GM18502 (cell line): ENCODE measurements around the gene TDRD12.

Experiments
- ATAC-seq: cut with Tn5 transposase; IDR thresholded peaks from one replicate; pipeline ENCODE4 v1.9.1; 2021; ENCODE audit warnings: mild to moderate bottlenecking; ENCODE audit not compliant: unreplicated experiment, poor library complexity

TDRD12 gene

DNA sequence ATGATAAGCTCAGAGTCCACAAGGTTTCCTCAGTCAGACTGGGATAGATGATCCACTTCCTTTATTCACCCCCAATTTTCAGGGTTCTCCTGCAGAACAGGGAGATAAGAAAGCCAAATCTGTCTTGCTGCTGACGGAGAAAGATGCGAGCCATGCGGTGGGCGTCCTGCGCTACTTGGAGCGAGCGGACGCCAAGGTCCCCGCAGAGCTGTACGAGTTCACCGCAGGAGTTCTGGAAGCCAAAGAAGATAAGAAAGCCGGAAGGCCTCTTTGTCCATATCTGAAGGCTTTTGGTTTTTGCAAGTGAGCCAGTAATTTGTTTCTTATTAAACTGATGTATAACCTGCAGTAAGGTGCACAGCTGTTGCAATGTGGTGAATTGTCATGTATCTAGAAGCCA, 83.3 kb downstream of the TDRD12 start:
- no peak for ATAC-seq

DNA sequence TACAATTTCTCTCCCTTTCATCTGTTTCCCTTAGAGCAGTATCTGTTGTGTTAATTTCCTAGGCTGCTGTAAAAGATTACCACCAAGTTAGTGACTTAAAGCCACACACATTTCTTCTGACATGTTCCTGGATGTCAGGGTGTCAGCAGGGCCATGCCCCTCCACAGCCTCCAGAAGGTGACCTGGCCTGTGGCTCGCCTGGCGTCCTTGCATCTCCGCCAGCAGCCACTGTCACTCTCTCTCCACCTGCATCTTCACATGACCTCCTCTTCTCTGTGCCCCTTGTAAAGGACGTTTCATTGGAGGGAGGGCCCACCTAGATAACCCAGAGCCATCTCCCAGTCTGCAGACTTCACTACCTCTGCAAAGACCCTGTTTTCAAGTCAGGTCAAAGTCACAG, 88.7 kb downstream of the TDRD12 start:
- ATAC-seq = no peak

DNA sequence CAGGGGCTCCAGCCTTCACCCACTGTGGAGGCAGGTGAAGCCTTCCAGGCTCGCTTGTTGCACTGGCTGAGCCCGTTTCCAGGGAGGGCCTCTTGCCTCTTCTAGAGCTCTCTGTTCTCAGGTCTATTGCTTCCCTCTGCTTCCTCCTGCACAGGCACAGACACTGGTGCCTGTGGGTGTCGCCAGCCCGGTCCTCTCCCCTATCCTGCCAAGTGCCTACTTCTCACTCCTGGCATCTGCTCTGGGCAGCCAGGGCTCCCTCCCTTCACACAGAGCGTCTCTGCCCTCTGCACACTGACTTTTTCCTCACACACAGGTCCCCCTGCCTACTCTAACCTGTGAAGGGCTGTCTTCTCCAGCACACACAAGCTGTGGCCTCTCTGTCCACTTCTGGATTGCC, 89.7 kb downstream of the TDRD12 start:
- ATAC-seq = peak; percentile 34

DNA sequence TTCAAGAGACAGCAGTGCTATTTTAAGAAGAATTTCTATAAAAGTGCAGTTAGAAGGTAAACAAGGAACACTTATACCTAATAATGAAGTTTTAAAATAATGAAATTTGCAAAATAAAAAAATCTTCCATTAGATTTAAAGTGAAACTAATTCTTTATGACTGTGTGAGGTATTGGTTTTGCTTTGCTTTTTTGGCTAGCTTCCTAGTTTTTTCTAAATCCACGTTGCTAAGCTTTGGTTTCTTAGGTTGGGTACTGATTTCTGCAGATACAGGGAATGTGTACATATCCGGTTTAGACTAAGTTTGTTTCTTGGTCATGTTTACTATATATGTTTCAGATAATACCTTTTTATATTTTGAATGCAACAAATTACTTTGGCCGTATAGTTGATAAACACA, 90.2 kb downstream of the TDRD12 start:
- peak; percentile 48 for ATAC-seq

DNA sequence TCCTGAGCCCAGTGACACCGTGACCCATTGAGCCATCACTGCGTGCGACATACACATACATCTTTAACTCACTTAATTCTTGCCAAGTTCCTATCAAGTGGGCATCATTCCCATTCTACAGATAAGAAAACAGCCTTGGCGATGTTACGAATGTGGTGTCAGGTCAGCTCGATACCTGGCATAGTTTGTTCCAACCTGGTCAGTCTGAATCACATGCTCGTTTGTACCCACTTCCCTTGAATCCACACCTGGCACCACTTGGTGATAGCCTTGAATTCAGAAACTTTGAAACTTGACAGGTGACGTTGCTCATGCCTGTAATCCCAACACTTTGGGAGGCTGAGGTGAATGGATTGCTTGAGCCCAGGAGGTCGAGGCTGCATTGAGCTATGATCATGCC, 90.9 kb downstream of the TDRD12 start:
- ATAC-seq = no peak

DNA sequence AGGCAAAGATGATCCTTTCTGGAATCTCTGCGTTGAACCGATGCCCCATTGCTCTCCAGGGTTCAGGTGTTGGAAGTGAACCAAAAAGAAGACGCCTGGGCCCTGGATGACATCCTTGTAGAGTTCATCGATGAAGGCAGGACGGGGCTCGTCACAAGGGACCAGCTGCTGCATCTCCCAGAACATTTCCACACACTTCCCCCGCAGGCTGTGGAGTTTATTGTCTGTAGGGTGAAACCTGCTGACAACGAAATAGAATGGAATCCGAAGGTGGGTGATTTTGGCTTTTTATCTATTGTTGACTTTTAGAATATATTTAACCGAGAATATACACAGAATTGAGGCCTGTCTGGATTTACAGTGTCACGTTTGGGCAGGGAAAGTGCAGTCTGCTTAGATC, 91.6 kb downstream of the TDRD12 start:
- no peak for ATAC-seq

DNA sequence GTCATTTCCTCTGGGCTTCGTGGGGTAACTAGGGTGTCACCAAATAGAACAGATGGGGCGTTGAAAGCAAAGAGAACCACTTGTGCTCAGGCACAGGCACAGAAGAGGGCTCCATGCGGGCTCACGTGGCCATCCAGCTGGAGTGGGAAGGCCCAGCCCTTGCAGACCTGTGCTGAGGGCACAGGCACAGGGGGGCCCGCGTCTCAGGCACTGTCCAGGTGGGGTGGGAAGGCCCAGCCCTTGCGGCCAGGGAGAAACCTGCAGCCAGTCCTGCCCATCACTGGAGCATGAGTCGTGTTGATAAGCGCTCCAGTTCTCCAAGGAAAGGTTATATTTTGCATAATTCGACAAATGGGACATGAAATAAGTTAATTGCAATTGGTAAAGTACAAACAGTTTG, 92.5 kb downstream of the TDRD12 start:
- ATAC-seq = no peak

DNA sequence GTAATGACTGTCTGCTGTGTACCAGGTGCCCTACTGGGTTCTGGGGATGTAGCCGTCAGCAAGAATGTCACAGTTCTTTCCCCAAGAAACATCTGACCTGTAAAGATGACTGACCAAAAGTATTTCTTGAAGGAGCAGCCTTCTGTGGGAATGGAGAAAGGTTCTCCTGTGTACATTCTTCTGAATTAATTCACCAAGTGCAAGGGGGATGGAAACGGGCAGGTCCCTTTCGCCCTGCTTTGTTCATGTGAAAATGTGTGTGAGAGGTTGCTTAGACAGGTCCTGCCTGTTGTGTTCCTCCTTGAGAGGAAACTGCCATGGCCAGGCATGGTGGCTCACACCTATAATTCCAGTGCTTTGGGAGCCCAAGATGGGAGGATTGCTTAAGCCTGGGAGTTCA, 93.0 kb downstream of the TDRD12 start:
- no peak for ATAC-seq

DNA sequence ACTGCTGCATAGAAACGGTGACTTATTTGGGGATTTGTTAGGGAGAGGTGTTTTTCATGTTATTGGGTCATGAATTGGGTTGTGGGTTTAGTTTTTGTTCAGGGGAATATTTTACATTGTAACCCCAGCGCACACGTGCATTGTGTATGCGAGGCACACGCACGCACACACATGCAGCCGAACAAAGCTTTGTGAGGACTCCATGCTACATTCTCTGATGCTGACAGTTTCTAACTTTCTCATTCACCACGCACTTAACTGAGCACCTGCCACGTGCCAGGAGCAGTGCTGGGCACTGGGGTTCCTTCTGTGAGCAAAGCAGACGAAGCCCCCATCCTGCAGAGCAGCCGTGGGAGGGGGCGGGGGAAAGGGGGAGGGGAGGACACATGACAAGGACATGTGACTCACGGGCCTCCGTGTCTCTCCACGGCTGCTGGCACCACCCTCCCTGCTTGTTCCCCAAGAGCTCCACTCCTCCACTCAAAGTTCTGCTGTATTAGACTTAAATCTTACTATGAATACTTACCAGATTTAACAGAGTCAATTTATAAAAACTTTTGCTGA, 94.4 kb downstream of the TDRD12 start:
- no peak for ATAC-seq

DNA sequence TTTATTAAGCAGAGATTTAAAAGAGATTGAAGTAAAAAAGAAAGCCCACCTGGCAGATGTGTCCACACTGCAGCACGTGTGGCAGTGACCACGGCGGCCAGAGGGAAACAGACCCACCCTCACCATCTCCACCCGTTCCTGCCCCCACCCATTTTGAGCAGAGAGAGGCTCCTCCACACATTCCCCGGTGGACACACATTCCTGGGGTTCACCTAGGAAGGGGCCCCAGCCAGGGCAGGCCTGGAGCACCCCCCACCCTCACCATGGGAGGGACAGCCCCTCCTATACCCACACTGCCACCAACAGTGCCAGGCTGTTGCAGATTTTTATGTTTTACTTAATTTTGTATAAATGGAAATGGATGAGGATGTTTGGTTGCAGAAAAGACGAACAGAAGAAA, 95.1 kb downstream of the TDRD12 start:
- ATAC-seq = no peak

DNA sequence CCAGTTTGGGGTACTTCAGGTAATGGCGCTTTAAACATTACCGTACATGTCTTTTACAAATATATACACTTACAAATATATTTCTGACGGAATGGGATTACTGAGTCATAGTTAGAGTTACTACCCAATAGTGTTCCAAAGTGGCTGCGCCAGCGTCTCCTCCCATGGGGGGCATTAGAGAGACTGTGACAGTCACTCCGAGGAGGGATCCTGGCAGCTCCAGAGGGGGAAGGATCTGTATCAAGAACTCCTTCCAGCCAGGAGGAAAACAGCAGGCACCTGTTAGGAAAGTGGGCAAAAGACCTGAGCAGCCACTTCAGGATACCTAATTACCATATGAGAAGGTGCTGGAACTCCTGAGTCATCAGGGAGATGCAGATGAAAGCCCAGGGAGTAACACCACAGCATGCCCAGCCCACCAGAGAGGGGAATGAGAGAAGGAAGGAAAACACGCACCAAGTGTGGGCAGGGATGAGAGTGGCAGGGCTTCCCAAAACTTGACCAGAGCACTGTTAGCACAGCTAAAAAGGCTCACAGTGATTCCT, 97.1 kb downstream of the TDRD12 start:
- no peak for ATAC-seq

DNA sequence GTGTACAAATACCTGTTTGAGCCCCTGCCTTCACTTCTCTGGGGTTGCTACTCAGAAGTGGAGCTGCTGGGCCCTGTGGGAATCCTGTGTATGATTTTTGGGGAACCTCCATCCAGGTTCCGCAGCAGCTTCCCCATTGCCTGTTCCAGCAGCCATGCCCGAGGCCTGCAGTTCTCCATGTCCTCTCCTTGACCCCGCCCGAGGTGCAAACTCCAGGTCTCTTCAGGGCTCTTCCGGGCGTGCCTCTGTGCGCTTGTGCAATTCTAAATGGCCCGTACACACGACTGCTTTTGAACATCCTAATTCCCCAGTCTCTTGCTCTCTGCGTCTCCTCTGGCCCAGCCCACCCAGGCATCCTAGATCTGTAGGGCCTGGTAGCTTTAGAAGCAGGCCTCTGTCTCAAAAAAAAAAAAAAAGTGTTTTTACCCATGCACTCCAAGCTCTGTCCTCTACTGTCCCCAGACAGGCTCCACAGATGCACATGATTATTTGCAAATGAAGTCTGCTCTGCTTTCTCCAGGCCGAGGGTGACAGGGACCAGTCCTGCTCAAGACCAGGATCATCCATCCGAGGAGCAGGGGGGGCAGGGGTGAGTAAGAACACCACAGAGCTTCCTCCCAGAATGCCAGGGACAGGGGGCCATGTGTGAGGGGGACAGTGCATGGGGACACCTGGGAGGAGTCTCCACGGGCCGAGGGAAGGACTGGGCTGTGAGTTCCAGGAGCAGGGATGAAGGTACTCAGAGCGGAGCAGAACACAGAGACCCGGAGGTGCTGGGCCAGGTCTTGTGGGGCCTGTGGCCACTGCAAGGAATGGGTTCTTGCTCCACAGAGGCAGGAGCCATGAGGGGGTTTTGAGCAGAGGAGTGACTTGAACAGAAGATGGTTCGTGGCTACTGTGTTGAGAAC, 98.3 kb downstream of the TDRD12 start:
- ATAC-seq = no peak

DNA sequence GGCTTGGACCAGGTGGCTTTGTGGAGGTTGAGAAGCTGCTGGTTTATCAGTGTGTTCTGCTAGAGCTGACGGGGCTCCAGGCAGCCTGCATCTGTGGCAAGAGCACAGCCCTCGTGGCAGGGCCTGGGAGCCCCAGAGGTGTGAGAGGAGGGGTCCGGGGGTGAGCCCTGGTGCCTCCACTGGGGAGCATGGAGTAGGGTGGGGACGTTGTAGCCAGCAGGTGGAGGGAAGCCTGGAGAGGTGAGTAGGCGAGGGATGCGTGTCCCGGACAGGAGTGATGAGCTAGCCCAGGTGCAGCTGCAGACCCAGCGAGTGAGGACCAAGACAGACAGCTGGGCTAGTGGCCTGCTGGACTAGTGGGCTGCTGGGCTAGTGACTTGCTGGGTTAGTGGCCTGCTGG, 99.0 kb downstream of the TDRD12 start:
- no peak for ATAC-seq

DNA sequence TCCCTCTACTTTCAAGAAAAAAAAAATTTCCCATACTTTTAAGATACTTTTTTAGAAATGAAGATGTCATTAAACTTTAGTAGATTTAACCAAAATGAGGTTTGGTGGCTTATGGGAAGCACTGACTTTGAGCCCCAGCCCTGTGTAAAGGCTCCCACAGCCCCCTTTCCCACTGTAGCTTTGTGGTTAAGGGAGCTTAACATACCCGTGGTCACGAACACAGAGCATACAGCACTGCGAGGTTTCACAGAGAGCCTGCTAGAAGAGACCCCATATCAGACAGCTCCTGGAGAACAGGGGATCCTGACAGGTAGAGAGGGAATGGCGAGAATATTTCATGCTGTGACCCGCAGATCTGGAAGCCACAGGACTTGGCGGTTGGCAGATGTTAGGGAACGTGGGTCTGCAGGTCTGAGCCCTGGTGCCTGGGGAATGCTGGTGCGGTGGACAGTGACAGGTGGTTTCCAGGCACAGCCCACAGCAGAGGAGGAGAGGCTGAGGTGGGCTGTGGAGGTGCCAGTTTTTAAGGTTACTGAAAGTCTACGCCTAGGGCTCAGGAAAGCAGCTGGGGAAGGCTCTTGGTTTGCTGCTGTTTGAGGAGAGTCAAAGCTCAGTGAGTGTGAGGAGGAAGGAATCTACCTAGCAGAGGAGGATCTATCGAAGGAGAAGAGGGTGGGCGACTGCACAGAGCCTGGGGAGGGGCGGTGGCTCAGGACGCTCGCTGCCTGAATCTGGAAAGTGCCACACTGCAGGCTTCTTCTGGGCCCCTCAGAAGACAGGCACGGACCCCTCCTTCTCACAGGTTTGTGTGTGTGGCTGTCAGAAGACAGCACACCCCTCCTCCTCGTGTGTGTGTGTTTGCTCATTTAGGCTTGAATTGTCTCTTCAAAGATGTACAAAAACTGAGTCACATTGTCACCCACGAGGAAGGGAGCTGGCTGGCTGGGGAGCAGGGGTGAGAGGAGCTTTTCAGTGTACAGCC, 100.1 kb downstream of the TDRD12 start:
- no peak for ATAC-seq

DNA sequence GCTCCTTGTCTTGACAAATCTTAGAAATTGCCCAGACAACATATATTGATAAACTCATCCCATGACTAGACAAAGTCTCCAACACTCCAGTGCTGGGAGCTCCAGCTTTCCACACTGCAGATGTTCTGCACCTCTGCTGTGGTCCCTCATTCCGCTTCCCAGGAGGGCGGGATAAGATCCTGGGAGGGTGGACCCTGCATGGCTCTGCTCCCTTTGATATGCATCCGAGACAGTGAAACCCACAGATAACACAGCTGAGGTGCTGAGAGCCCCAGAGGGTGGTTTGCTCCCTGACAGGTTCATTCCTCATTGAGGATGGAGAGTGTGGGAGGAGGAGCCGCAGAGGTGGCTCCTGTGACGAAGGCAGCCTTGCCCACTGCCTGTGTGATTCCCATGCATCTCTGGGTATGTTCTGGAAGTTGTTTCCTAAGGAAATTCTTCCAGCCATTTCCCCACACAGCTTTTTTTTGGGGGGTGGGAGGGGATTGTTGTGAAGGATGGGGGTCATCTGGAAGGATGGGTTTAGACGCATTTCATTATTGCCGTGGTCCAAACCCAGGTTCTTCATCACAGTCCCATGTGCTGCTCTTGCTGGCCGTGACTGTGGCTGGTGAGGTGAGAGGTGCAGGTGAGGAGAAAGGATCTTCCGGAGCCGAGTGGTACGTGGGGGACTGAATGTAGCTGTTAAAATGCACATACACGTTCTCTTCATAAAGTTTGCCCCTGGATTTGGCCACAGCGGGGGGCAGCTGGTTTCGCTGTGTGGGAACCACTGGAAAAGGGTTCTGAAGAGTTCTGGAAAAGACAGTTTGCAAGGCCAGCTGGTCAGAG, 103.6 kb downstream of the TDRD12 start:
- ATAC-seq = no peak

DNA sequence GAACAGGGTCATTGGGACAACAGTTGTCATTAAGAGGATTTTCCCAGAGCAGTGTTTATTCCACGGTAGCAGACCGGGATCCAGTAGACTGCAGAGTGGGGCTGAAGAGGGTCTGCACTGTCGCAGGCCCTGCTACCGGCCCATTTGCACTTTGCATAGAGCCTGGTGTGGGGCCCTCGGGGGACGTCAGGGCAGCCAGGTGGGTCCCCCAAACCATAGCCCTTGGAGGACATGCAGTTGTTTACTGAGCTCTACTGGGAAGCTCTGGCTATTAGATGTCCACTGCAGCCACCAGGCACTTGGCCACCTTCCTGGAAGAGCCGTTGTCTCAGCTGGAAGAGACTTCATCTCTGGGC, 104.2 kb downstream of the TDRD12 start:
- no peak for ATAC-seq

DNA sequence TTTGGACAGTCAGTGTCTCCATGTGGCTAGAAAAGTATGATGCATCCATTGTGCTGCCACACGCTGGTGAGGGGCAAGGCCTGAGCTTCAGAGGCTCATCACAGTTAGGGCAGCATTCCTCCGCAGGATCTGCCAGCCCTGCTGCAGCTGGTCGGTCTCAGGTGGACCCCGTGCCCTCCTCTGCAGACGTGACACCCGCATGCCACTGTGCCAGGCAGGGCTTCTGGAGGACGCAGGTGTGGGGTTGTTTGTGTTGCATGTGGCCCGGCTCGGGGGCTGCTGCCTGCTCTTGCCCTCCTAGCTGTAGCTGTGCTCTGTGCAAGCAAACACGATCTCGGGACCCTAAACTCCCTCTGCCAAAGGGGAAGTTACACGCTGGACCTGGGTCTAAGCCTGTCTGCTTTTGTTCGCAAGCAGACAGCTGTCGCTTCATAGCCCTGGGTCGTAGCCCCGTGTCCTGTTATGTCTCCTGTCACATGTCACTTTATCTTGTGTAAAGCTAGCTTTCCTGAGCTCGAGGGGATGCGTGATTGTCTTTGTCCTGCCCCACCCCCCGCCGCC, 104.7 kb downstream of the TDRD12 start:
- no peak for ATAC-seq

DNA sequence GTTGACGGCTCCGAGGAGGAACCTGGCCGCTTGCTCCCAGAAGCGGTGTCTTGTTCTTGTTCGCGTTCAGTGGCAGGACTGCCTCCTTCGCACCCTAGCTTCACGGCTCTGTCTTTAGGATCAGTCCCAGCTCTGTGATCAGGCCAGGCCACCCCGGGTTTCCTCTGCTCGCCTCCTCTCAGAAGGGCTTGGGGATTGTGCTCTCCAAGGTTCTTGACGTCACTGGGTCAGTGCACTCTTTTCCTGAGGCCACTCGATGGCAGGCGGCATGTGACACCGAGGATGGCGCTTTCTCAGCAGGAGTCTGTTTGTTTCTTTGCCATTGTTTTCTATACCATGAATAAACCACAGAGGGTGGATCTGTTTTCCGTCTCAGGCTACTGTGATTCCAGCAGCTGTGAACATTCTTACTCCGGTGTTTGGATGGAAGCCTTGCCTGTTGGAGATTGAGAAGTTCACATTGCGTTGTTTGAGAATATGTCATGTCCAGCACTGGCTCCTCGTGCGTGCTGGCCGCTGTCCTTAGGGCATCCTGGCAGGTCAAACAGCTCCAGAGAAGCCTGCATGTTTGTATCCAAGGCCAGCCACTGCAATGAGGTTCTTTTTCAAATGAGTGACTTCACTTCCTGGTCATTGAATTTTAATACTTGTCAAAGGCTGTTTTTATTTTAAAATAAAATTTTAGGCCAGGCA, 105.5 kb downstream of the TDRD12 start:
- ATAC-seq = no peak

DNA sequence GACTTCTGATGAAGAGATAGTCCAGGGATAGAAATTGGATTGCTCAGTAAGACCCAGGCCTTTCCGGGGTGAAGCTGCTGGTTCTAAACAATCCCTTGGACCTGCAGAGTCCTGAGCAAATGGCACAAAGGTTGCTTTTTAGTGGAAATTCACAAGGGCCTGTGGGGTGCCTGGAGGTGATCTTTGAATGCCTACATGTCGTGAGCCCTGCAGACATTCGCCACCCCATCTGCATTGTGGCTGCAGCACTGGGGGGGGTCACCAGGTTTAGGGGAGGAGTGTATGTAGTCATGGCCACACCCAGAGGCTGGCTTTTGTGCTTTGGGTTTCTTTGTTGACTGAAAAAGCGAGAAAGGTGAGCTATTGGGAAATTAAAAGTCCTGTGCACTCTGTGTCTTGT, 108.6 kb downstream of the TDRD12 start:
- ATAC-seq = no peak
